Measurements from ENCODE around the gene HYDIN.
"Not testable (repeated sequence)": the region's sequence is repeated elsewhere in the genome, so short reads cannot be mapped to it uniquely, and the experiment has no call there.

DNA sequence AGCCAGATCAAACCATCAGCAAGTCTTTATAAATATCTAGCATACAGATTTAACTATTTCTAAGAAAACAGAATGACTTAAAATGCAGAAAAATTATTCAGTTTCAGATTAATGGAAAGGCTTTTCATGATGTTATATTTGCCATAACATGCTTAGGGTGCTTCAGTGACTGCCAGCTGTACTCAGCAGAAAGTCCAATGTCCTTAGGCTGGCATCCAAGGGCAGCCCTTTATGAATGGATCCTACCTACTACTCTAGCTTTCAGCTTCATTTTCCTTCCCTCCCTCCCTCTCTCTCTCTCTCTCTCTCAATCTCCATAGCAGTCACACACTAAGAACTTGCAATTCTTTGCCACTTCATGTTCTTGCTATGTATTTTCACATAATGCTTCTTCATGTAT is 124.6 kb downstream of the HYDIN start:
- not testable (repeated sequence) for TF ChIP-seq ISL1 (CRISPR knock-in tag; IDR thresholded peaks at IDR 0.05); RARB (CRISPR knock-in tag; IDR thresholded peaks at IDR 0.05); ZNF565 (CRISPR knock-in tag; conservative IDR thresholded peaks at IDR 0.05; ENCODE audit: low read depth); ZC3H10 (CRISPR knock-in tag; IDR thresholded peaks at IDR 0.05); ARNTL (CRISPR knock-in tag; IDR thresholded peaks at IDR 0.05; ENCODE audit: borderline replicate concordance, low read depth)
- TF ChIP-seq, protein P1, sequence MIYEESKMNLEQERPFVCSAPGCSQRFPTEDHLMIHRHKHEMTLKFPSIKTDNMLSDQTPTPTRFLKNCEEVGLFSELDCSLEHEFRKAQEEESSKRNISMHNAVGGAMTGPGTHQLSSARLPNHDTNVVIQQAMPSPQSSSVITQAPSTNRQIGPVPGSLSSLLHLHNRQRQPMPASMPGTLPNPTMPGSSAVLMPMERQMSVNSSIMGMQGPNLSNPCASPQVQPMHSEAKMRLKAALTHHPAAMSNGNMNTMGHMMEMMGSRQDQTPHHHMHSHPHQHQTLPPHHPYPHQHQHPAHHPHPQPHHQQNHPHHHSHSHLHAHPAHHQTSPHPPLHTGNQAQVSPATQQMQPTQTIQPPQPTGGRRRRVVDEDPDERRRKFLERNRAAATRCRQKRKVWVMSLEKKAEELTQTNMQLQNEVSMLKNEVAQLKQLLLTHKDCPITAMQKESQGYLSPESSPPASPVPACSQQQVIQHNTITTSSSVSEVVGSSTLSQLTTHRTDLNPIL (CRISPR knock-in tag; IDR thresholded peaks at IDR 0.05; ENCODE audit: low read depth) = not testable (repeated sequence)

Data from SK-N-SH treated with all-trans-retinoic acid at 6 μM for 48 hours (cell line).